Measurements from ENCODE around the gene DYSF. TPM values are rescaled to one million over a fixed set of nuclear protein-coding genes. Genes with fewer than 3 reads are reported as not detected.

Gene DYSF
- total RNA-seq, 4 donors from 2014 or later = 10.3 to 14.9 (median 14.4) TPM

GRCh38 chr2:71712158-71712818 lies 258.9 kb downstream of the DYSF start:
- TF ChIP-seq CTCF (IDR thresholded peaks at IDR 0.05) (no peak), POLR2A (IDR thresholded peaks at IDR 0.05) (no peak)
- peaks cover 12 to 39% of the 10 kb centered on the region in 2 donors for H3K4me1 ChIP-seq

GRCh38 chr2:71713581-71714580 lies 260.5 kb downstream of the DYSF start:
- no peak for DNase-seq
- WGBS, 2 donors = 93 to 96% methylated on average over 10 to 11 of the region's 11 CpGs
- H3K4me1 ChIP-seq = peaks cover 7 to 36% of the 10 kb centered on the region in 2 donors
- TF ChIP-seq POLR2A (IDR thresholded peaks at IDR 0.05) (no peak), CTCF (IDR thresholded peaks at IDR 0.05) (no peak)
- intact Hi-C loops (cut with DNase I) = no loop called here
- H3K4me3 ChIP-seq (replicated peaks in 1 of 3) = no peak overlapping the region
- no peaks in the 10 kb centered on the region for H3K9me3 ChIP-seq
- no peaks in the 10 kb centered on the region for H3K36me3 ChIP-seq
- H3K27ac ChIP-seq = no peak overlapping the region
- H3K27me3 ChIP-seq = no peaks in the 10 kb centered on the region

More at GRCh38 chr2:71712158-71712818, 258.9 kb downstream of the DYSF start:
- intact Hi-C loops (cut with DNase I) = no loop called here
- WGBS, 2 donors = 94 to 98% methylated on average over 3 to 8 of the region's 8 CpGs
- Histone ChIP-seq H3K4me3 (replicated peaks in 1 of 3) (no peak overlapping the region), H3K27ac (no peak overlapping the region), H3K36me3 (no peaks in the 10 kb centered on the region), H3K27me3 (no peaks in the 10 kb centered on the region), H3K9me3 (no peaks in the 10 kb centered on the region)
- no peak for DNase-seq

- Histone ChIP-seq H3K36me3 (no peaks in the 10 kb centered on the region), H3K9me3 (no peaks in the 10 kb centered on the region), H3K4me3 (replicated peaks in 1 of 3) (no peak overlapping the region), H3K4me1 (peaks cover 4 to 33% of the 10 kb centered on the region in 2 donors), H3K27ac (no peak overlapping the region), H3K27me3 (no peaks in the 10 kb centered on the region)
- no peak for DNase-seq
- 93% methylated on average over 4 of the region's 4 CpGs for WGBS, 2 donors
- intact Hi-C loops (cut with DNase I) = no loop called here
- no peak for TF ChIP-seq POLR2A (IDR thresholded peaks at IDR 0.05)
- no peak for TF ChIP-seq CTCF (IDR thresholded peaks at IDR 0.05)
Measured at GRCh38 chr2:71714601-71715240, 261.4 kb downstream of the DYSF start.

GRCh38 chr2:71715241-71715750 lies 261.9 kb downstream of the DYSF start:
- TF ChIP-seq CTCF (IDR thresholded peaks at IDR 0.05) (no peak), POLR2A (IDR thresholded peaks at IDR 0.05) (no peak)
- WGBS, 2 donors = 84 to 95% methylated on average over 5 to 6 of the region's 6 CpGs

More at GRCh38 chr2:71715241-71715750, 261.9 kb downstream of the DYSF start:
- Histone ChIP-seq H3K4me3 (replicated peaks in 1 of 3) (no peak overlapping the region), H3K27me3 (no peaks in the 10 kb centered on the region), H3K4me1 (peaks cover 4 to 38% of the 10 kb centered on the region in 2 donors), H3K27ac (no peak overlapping the region), H3K36me3 (no peaks in the 10 kb centered on the region), H3K9me3 (no peaks in the 10 kb centered on the region)
- intact Hi-C loops (cut with DNase I) = no loop called here
- no peak for DNase-seq
